IPS-15b (cell line): ENCODE results near the gene PHKB.
"Not testable (repeated sequence)": the region's sequence is repeated elsewhere in the genome, so short reads cannot be mapped to it uniquely, and the experiment has no call there.

Experiments used
- H3K27me3 ChIP-seq: one replicate; pipeline ENCODE4 v1.6.1; 2013; ENCODE audit warnings: low read length; ENCODE audit not compliant: control insufficient read depth, insufficient read depth
- H3K36me3 ChIP-seq: one replicate; pipeline ENCODE4 v1.6.1; 2013; ENCODE audit warnings: low read length; ENCODE audit not compliant: control insufficient read depth, insufficient read depth
- H3K4me1 ChIP-seq: one replicate; pipeline ENCODE4 v1.6.1; 2013; ENCODE audit warnings: mild to moderate bottlenecking, low read length; ENCODE audit not compliant: control insufficient read depth, insufficient read depth
- H3K4me3 ChIP-seq: one replicate; pipeline ENCODE4 v1.5.1; 2013; ENCODE audit warnings: low read depth, low read length
- H3K9ac ChIP-seq: one replicate; pipeline ENCODE4 v1.6.1; 2013; ENCODE audit warnings: low read depth, mild to moderate bottlenecking, low read length
- H3K9me3 ChIP-seq: one replicate; pipeline ENCODE4 v1.6.1; 2013; ENCODE audit warnings: mild to moderate bottlenecking, low read length; ENCODE audit not compliant: control insufficient read depth, insufficient read depth

Gene PHKB

GRCh38 chr16:47473004-47473403 is 11.9 kb downstream of the PHKB start:
- H3K4me3 ChIP-seq, H3K27me3 ChIP-seq, H3K4me1 ChIP-seq, H3K36me3 ChIP-seq, H3K9me3 ChIP-seq, H3K9ac ChIP-seq: not testable (repeated sequence)

- Histone ChIP-seq H3K9me3 (no peaks in the 10 kb centered on the region), H3K4me1 (no peaks in the 10 kb centered on the region), H3K27me3 (no peaks in the 10 kb centered on the region), H3K4me3 (no peak overlapping the region), H3K36me3 (no peaks in the 10 kb centered on the region), H3K9ac (no peak overlapping the region)
Measured at GRCh38 chr16:47473792-47474191, 12.7 kb downstream of the PHKB start.

DNA sequence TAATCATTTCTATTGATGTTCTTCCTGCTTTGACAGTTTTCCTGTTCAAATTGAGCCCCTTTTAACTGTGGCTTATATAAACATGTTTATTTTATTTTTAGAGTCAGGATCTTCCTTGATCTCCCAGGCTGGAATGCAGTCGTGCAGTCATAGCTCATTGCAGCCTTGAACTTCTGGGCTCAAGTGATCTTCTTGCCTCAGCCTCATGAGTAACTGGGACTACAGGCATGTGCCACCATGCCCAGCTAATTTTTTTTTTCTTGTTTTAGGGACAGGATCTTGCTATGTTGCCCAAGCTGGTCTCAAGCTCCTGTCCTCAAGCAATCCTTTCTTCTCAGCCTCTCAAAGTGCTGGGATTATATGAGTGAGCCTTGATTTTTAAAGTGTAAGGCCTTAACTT is 14.7 kb downstream of the PHKB start:
- Histone ChIP-seq H3K4me1 (no peaks in the 10 kb centered on the region), H3K9ac (no peak overlapping the region), H3K4me3 (no peak overlapping the region), H3K27me3 (no peaks in the 10 kb centered on the region), H3K36me3 (no peaks in the 10 kb centered on the region), H3K9me3 (no peaks in the 10 kb centered on the region)

DNA sequence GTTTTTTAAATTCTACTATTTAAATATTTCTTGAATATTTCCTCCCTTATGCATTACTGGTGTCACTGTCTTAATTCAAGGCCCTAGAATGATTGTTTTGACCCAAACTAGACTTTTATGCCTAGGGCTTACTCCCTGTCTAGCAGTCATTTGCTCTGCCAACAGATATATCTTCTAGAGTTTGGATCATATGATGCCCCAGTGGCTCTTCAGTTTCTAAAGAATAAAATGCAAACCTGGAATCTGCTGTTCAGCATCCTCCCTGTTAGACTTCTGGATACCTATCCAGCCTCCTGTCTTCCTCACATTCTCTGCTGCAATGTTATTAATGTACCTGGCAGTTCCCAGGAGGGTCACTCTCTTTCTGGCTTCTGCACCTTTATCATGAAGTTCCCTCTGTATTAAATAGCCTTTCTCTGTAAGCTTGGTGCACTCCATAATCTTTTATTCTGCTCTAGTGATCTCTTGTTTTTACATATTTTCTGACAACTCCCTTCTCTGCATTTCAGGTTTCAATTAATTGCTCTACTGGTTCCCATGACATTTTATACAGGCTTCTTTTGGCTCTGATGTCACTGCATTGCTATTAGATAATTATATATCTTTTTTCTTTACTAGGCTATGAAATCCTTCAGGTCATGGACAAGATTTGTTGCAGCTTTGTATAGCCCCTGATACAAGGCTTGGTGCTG is 15.7 kb downstream of the PHKB start:
- Histone ChIP-seq H3K9ac (no peak overlapping the region), H3K36me3 (no peaks in the 10 kb centered on the region), H3K4me3 (no peak overlapping the region), H3K9me3 (no peaks in the 10 kb centered on the region), H3K4me1 (no peaks in the 10 kb centered on the region), H3K27me3 (no peaks in the 10 kb centered on the region)

- Histone ChIP-seq H3K27me3 (no peaks in the 10 kb centered on the region), H3K4me1 (no peaks in the 10 kb centered on the region), H3K9me3 (no peaks in the 10 kb centered on the region), H3K4me3 (no peak overlapping the region), H3K9ac (no peak overlapping the region), H3K36me3 (no peaks in the 10 kb centered on the region)
Measured at GRCh38 chr16:47477679-47478078, 16.5 kb downstream of the PHKB start.

DNA sequence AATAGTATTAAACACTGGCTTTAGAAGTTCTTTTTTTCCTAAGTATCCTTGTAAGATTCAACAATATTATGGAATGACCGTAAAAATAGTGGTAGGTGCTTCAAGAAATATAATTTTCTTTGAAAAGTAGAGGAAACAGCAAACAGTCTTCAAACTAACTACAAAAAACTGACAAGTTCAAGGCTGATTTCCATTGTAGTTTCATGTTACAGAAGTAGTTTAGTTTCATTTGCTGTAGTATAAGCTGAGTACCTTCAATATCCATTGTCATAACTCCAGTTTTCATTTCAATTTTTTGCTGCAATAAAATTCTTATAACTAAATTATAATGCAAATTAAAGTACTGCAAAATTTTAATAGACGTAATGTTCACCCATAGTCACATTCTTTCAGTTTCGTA is 19.3 kb downstream of the PHKB start:
- no peaks in the 10 kb centered on the region for H3K36me3 ChIP-seq
- no peak overlapping the region for H3K4me3 ChIP-seq
- no peak overlapping the region for H3K9ac ChIP-seq
- no peaks in the 10 kb centered on the region for H3K9me3 ChIP-seq
- H3K27me3 ChIP-seq, result no peaks in the 10 kb centered on the region
- no peaks in the 10 kb centered on the region for H3K4me1 ChIP-seq

GRCh38 chr16:47481698-47482374 is 20.7 kb downstream of the PHKB start:
- H3K9ac ChIP-seq, result no peak overlapping the region
- no peaks in the 10 kb centered on the region for H3K36me3 ChIP-seq
- no peaks in the 10 kb centered on the region for H3K4me1 ChIP-seq
- no peaks in the 10 kb centered on the region for H3K9me3 ChIP-seq
- no peaks in the 10 kb centered on the region for H3K27me3 ChIP-seq
- H3K4me3 ChIP-seq, result no peak overlapping the region

DNA sequence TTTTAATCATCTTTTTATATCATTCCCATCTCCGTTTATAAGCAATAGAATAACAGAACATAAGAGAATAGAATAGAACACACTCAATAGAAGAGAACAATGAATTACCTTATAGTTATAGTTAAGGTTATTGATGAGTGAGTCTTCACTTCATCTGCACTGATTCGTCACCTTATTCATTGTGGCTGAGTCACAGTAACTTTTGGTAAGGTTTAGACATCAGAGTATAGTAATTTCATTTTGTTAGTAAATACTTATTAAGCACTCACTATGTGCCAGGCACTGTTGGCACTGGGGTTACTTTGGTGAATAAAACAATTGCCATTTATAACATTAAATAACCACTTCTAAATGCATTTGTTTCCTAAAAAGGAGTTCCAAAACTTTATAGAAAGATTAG is 22.5 kb downstream of the PHKB start:
- no peak overlapping the region for H3K4me3 ChIP-seq
- no peak overlapping the region for H3K9ac ChIP-seq
- H3K36me3 ChIP-seq, result no peaks in the 10 kb centered on the region
- H3K27me3 ChIP-seq, result no peaks in the 10 kb centered on the region
- no peaks in the 10 kb centered on the region for H3K9me3 ChIP-seq
- no peaks in the 10 kb centered on the region for H3K4me1 ChIP-seq

GRCh38 chr16:47486856-47487255 is 25.7 kb downstream of the PHKB start:
- Histone ChIP-seq H3K9me3 (no peaks in the 10 kb centered on the region), H3K4me3 (no peak overlapping the region), H3K9ac (no peak overlapping the region), H3K4me1 (no peaks in the 10 kb centered on the region), H3K27me3 (no peaks in the 10 kb centered on the region), H3K36me3 (no peaks in the 10 kb centered on the region)

- no peaks in the 10 kb centered on the region for H3K27me3 ChIP-seq
- H3K9me3 ChIP-seq, result no peaks in the 10 kb centered on the region
- peaks cover 4% of the 10 kb centered on the region for H3K4me1 ChIP-seq
- H3K9ac ChIP-seq, result no peak overlapping the region
- H3K36me3 ChIP-seq, result no peaks in the 10 kb centered on the region
- no peak overlapping the region for H3K4me3 ChIP-seq
Measured at GRCh38 chr16:47488051-47488450, 26.9 kb downstream of the PHKB start.

- Histone ChIP-seq H3K9ac (no peak overlapping the region), H3K9me3 (no peaks in the 10 kb centered on the region), H3K4me1 (peaks cover 11% of the 10 kb centered on the region), H3K36me3 (no peaks in the 10 kb centered on the region), H3K4me3 (no peak overlapping the region), H3K27me3 (no peaks in the 10 kb centered on the region)
Measured at GRCh38 chr16:47490471-47490870, 29.3 kb downstream of the PHKB start.

- Histone ChIP-seq H3K27me3 (no peaks in the 10 kb centered on the region), H3K36me3 (no peaks in the 10 kb centered on the region), H3K9ac (no peak overlapping the region), H3K4me3 (no peak overlapping the region), H3K4me1 (peaks cover 11% of the 10 kb centered on the region), H3K9me3 (no peaks in the 10 kb centered on the region)
Measured at GRCh38 chr16:47492036-47492427, 30.9 kb downstream of the PHKB start.
